Measurements from ENCODE around the gene SNED1.
A peak's percentile ranks its signal among the peaks of the same experiment; 100 is the strongest.

Gene SNED1

GRCh38 chr2:241112046-241112445, 113.6 kb downstream of the SNED1 start:
- DNase-seq = no peak

GRCh38 chr2:241112592-241112991, 114.2 kb downstream of the SNED1 start:
- no peak for DNase-seq

GRCh38 chr2:241114836-241115235, 116.4 kb downstream of the SNED1 start:
- no peak for DNase-seq

- no peak for DNase-seq
Observed at GRCh38 chr2:241115361-241115760, 116.9 kb downstream of the SNED1 start.

- DNase-seq = no peak
Observed at GRCh38 chr2:241116606-241117560, 118.5 kb downstream of the SNED1 start.

- no peak for DNase-seq
Observed at GRCh38 chr2:241118737-241119505, 120.5 kb downstream of the SNED1 start.

GRCh38 chr2:241120440-241120839, 122.0 kb downstream of the SNED1 start:
- DNase-seq = no peak

- DNase-seq = no peak
Observed at GRCh38 chr2:241121008-241121407, 122.6 kb downstream of the SNED1 start.

- DNase-seq = no peak
Observed at GRCh38 chr2:241122376-241123002, 124.1 kb downstream of the SNED1 start.

- DNase-seq = peak in 3 of 4 experiments; percentile 23 to 46 (median 38)
Observed at GRCh38 chr2:241123816-241124536, 125.6 kb downstream of the SNED1 start.

GRCh38 chr2:241125626-241126025, 127.2 kb downstream of the SNED1 start:
- no peak for DNase-seq

GRCh38 chr2:241126201-241126611, 127.8 kb downstream of the SNED1 start:
- no peak for DNase-seq

- DNase-seq = no peak
Observed at GRCh38 chr2:241126771-241127202, 128.4 kb downstream of the SNED1 start.

GRCh38 chr2:241128266-241128665, 129.8 kb downstream of the SNED1 start:
- DNase-seq = no peak

GRCh38 chr2:241129086-241129871, 130.9 kb downstream of the SNED1 start:
- DNase-seq = no peak

GRCh38 chr2:241130316-241130715, 131.9 kb downstream of the SNED1 start:
- no peak for DNase-seq

GRCh38 chr2:241131531-241131930, 133.1 kb downstream of the SNED1 start:
- no peak for DNase-seq

- DNase-seq = no peak
Observed at GRCh38 chr2:241132538-241133435, 134.4 kb downstream of the SNED1 start.

GRCh38 chr2:241133436-241133820, 135.0 kb downstream of the SNED1 start:
- no peak for DNase-seq

- no peak for DNase-seq
Observed at GRCh38 chr2:241134711-241135110, 136.3 kb downstream of the SNED1 start.

- DNase-seq = no peak
Observed at GRCh38 chr2:241135737-241136136, 137.3 kb downstream of the SNED1 start.

All from activated CD4-positive, CD25-positive, alpha-beta regulatory T cell (primary cell).